Skin of body (tissue), 2 donors: Measurements from ENCODE around the gene RAD1. TPM values are rescaled to one million over a fixed set of nuclear protein-coding genes. Genes with fewer than 3 reads are reported as not detected.

Source experiments
- DNase-seq: peaks from one replicate; lab custom pipeline; 2025; lab: John Stamatoyannopoulos, UW
- total RNA-seq: library from RNA; depleted of rRNA; stranded (reverse); fragments of >200 nt; gene quantifications from one replicate; pipeline ENCODE4 v1.2.3, GENCODE V29; 2014

Gene RAD1
- total RNA-seq, 1 donor from 2014 or later = 32.1 TPM

GRCh38 chr5:34916518-34916917, 1.2 kb upstream of the RAD1 start:
- no peak for DNase-seq

DNA sequence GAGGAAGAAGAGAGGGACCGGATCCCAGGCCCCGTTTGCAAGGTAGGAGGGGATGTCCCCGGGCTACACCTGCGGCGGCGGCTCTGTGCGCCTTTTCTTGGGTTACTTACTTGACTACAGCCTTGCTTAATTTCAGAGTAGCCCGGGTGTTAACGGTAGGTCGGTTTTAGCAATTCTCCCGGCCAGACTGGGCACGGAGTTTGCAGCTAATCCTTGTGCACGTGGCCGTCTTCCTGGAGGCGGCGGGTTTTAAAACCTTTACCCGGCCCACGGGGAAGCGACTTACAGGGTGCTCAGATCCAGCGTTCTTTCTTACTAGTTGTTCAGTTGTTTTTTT, 520 bp upstream of the RAD1 start:
- DNase-seq = no peak

GRCh38 chr5:34914671-34915138, 599 bp downstream of the RAD1 start:
- DNase-seq = peak; percentile 6

- DNase-seq = no peak
Measured at GRCh38 chr5:34913072-34913471, 2.2 kb downstream of the RAD1 start.

- no peak for DNase-seq
Measured at GRCh38 chr5:34905564-34905963, 9.7 kb downstream of the RAD1 start.

DNA sequence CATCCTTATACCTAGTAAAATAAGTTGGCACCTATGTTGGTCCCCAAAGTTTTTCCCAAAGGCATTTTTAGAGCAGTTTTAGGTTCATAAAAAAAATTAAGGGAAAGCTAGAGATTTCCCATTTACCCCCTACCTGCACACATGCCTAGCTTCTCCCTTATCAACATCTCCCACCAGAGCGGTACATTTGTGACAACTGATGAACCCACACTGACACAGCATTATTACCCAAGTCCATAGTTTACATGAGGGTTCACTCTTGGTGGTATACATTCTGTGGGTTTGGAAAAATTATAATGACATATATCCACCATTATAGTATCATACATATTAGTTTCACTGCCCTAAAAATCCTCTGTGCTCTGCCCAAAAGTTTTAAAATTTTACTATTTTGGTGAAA, 12.0 kb downstream of the RAD1 start:
- no peak for DNase-seq

DNA sequence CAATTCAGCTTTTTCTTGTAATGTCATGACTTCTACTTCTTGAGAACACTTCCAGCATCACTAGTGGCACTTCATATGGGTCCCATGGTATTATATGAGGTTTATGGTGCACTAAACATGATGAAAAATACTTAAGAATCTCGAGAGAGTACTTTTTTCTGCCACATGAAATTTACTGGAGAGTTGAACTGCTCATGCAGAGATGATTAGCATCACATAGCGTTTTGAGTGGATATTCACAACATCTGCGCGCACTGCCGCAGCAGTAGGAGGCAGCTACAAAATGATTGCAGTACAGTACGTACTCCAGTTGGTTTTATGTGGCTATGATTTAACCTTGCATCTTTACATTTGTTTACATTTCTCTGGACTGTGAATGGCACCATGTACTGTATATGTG, 14.7 kb downstream of the RAD1 start:
- no peak for DNase-seq

GRCh38 chr5:34899066-34899465, 16.2 kb downstream of the RAD1 start:
- DNase-seq = no peak

- peak; percentile 64 for DNase-seq
Measured at GRCh38 chr5:34898258-34898895, 16.9 kb downstream of the RAD1 start.

GRCh38 chr5:34897646-34898045, 17.7 kb downstream of the RAD1 start:
- peak; percentile 6 for DNase-seq

DNA sequence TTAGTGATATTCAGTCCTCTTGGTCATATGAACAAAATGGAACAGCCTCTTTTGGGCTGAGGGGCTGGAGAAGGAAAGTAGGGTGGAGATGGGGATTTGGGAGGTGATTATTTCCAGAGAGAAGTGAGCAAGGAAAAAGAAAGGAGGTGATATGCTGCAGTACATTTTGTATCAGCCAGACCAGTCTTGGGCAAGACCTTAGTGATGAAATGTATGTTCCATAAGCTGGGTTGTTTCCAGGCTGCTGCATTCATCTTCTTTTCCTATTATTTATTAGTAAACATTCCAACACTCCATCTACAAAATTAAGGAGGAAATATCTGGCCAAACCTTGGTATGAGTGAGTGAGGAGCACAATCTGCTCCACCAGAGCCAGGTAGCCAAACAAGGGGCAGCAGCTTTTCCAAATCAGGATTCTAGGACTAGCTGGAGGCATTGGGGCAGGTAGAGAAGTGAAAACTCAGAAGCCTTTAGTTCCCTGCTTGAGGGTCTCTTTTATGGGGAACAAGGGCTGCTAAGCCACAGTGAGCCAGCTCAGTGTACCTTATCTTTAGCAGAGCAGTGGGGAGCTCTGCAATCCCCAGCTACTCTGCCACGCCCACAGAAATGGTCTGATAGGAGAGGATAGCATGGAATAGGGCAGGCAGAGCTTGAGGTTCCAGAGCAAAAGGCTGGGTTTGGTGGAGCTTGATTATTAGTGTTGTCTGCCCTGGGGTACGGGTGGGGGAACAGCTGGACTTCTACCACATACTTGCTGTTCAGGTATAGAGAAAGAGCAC, 19.5 kb downstream of the RAD1 start:
- DNase-seq = no peak

DNA sequence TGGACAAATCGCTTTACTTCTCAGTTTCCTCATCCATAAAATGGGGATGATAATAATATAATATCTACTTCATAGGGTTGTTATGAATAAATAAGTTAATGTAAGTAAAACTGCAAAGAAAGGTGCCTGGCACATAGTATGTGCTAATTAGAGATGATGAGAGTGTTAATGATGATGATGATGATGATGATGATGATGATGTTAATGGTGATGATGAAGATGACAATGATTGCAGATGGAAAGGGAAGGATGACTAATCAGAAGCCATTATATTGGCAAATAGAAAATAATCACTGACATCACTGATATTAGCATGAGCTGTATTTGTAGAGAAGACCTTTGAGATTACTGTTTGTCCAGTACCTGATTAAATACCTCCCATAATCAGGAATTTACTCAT, 20.6 kb downstream of the RAD1 start:
- no peak for DNase-seq

DNA sequence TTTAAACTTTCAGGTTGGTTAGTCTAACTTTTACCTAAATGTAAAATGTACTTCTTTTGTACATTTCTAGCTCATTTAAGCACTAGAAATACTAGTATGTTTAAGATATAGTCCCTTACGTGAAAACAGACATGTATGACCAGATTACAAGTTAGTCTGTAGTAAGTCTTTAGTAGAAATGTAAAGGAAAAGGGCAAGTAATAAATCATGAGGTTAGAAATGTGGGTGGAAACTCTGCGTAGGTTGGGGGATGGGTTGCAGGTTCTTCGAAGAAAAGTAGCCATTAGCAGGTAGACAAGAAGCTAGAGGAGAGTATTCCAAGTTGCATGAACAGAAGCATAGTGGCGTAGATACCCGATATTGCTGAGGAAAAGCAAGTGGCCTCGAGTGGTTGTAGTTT, 22.9 kb downstream of the RAD1 start:
- no peak for DNase-seq

GRCh38 chr5:34891981-34892380, 23.3 kb downstream of the RAD1 start:
- peak; percentile 91 for DNase-seq

GRCh38 chr5:34889394-34889793, 25.9 kb downstream of the RAD1 start:
- no peak for DNase-seq

DNA sequence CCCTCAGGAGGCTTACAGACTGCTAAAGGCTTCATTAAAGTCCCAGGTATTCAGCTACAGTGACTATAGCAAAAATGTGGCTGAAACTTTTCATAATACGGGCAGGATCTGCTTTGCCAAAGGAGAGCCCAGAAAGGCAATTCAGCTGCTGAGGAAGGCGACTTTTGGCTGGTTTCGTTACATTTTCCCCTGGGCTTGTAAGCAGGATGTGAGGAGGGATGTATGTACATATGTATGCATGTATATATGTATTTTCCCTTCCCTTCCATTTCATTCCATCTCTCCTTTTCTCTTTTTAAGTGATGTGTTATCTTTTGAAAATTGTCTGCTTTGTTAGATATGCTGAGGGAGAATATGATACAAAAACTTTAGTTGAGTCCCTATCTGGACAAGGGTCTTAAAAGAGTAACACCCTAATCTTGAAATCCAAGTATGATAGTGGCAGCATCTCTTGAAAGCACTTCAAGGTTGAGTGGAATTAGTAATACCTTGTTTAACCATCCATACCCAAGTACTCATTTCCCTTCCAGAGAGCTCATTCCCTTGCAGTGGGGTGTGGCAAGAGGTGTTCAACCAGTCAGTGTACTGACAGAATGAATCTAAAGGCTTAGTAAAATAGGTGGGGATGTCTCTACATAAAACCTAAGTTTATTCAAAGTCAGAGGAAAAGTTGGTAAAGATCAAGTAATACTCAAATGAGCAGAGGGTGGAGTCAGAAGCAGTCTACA, 28.7 kb downstream of the RAD1 start:
- DNase-seq = no peak

GRCh38 chr5:34881246-34881645, 34.1 kb downstream of the RAD1 start:
- DNase-seq = no peak

- DNase-seq = no peak
Measured at GRCh38 chr5:34876275-34876674, 39.0 kb downstream of the RAD1 start.

- no peak for DNase-seq
Measured at GRCh38 chr5:34870382-34870781, 44.9 kb downstream of the RAD1 start.

GRCh38 chr5:34869256-34869655, 46.0 kb downstream of the RAD1 start:
- DNase-seq = no peak

- no peak for DNase-seq
Measured at GRCh38 chr5:34868791-34869190, 46.5 kb downstream of the RAD1 start.

GRCh38 chr5:34867660-34868059, 47.6 kb downstream of the RAD1 start:
- DNase-seq = no peak
